WTC11 (cell line): ENCODE measurements around the gene OR10C1. TPM values are rescaled to one million over a fixed set of nuclear protein-coding genes. Genes with fewer than 3 reads are reported as not detected.

Source experiments
- ATAC-seq: fragments of 200-7000 bp; cut with Tn5 transposase; 2 replicates; pipeline ENCODE4 v1.10.0; 2021; ENCODE audit warnings: mild to moderate bottlenecking, moderate library complexity
- CTCF ChIA-PET: fragments of 300-600 bp; sonication (Branson Sonifier 250); formaldehyde crosslinking; loops from one replicate; lab custom pipeline; 2021; ENCODE audit warnings: antibody characterized with exemption; lab: Charles Lee
- POLR2A ChIA-PET: fragments of 350-600 bp; sonication (Branson Sonifier 250); formaldehyde crosslinking; loops from one replicate; lab custom pipeline; 2021; ENCODE audit warnings: antibody characterized with exemption; lab: Charles Lee
- DNase-seq: peaks from one replicate; pipeline ENCODE4 v3.0.0; 2021; ENCODE audit warnings: low spot score
- H3K27ac Mint-ChIP-seq: 2 replicates; pipeline ENCODE4 v1.8.0; 2021; ENCODE audit warnings: mixed read lengths
- H3K27me3 Mint-ChIP-seq: 2 replicates; pipeline ENCODE4 v1.8.0; 2021; ENCODE audit warnings: low read depth, mild to moderate bottlenecking, moderate library complexity, mixed read lengths
- H3K36me3 Mint-ChIP-seq: 2 replicates; pipeline ENCODE4 v1.8.0; 2021; ENCODE audit warnings: mixed read lengths
- H3K4me1 Mint-ChIP-seq: 2 replicates; pipeline ENCODE4 v1.8.0; 2022; ENCODE audit warnings: mixed read lengths
- H3K4me3 Mint-ChIP-seq: 2 replicates; pipeline ENCODE4 v1.8.0; 2021; ENCODE audit warnings: mild to moderate bottlenecking, moderate library complexity, mixed read lengths
- H3K9me3 Mint-ChIP-seq: 2 replicates; pipeline ENCODE4 v1.8.0; 2021; ENCODE audit warnings: mixed read lengths
- AFF4 ChIP-seq: sonication (generic); formaldehyde crosslinking; IDR thresholded peaks from 2 replicates; pipeline ENCODE4 v1.8.1; 2023; ENCODE audit warnings: mild to moderate bottlenecking, missing genetic modification reagents, borderline replicate concordance
- ATF2 ChIP-seq: sonication (generic); formaldehyde crosslinking; IDR thresholded peaks from 2 replicates; pipeline ENCODE4 v1.8.1; 2022; ENCODE audit warnings: low read depth, missing genetic modification reagents, borderline replicate concordance
- ETV6 ChIP-seq: sonication (generic); formaldehyde crosslinking; IDR thresholded peaks from 2 replicates; pipeline ENCODE4 v1.8.1; 2022; ENCODE audit warnings: mild to moderate bottlenecking, missing genetic modification reagents
- FOXK1 ChIP-seq: sonication (generic); formaldehyde crosslinking; IDR thresholded peaks from 2 replicates; pipeline ENCODE4 v1.8.0; 2022; ENCODE audit warnings: mild to moderate bottlenecking, moderate library complexity, missing genetic modification reagents
- IRF1 ChIP-seq: sonication (generic); formaldehyde crosslinking; IDR thresholded peaks from 2 replicates; pipeline ENCODE4 v1.8.0; 2023; ENCODE audit warnings: missing genetic modification reagents
- MAX ChIP-seq: sonication (generic); formaldehyde crosslinking; IDR thresholded peaks from 2 replicates; pipeline ENCODE4 v1.8.0; 2022; ENCODE audit warnings: mild to moderate bottlenecking, missing genetic modification reagents
- MYBL2 ChIP-seq: sonication (generic); formaldehyde crosslinking; IDR thresholded peaks from 2 replicates; pipeline ENCODE4 v1.8.1; 2023; ENCODE audit warnings: mild to moderate bottlenecking, moderate library complexity, missing genetic modification reagents
- NFYB ChIP-seq: sonication (generic); formaldehyde crosslinking; conservative IDR thresholded peaks from 2 replicates; pipeline ENCODE4 v1.8.0; 2022; ENCODE audit warnings: low read depth, missing genetic modification reagents
- NR3C1 ChIP-seq: sonication (generic); formaldehyde crosslinking; conservative IDR thresholded peaks from 2 replicates; pipeline ENCODE4 v1.8.1; 2023; ENCODE audit warnings: low read depth, mild to moderate bottlenecking, missing genetic modification reagents
- SMAD3 ChIP-seq: sonication (generic); formaldehyde crosslinking; IDR thresholded peaks from 2 replicates; pipeline ENCODE4 v1.8.0; 2022; ENCODE audit warnings: missing genetic modification reagents, mild to moderate bottlenecking, borderline replicate concordance
- SP1 ChIP-seq: sonication (generic); formaldehyde crosslinking; conservative IDR thresholded peaks from 2 replicates; pipeline ENCODE4 v1.8.1; 2022; ENCODE audit warnings: missing genetic modification reagents
- USF1 ChIP-seq: sonication (generic); formaldehyde crosslinking; IDR thresholded peaks from 2 replicates; pipeline ENCODE4 v1.8.0; 2022; ENCODE audit warnings: mild to moderate bottlenecking, missing genetic modification reagents
- ZBTB21 ChIP-seq: sonication (generic); formaldehyde crosslinking; IDR thresholded peaks from 2 replicates; pipeline ENCODE4 v1.8.1; 2023; ENCODE audit warnings: mild to moderate bottlenecking, missing genetic modification reagents, borderline replicate concordance
- ZNF232 ChIP-seq: sonication (generic); formaldehyde crosslinking; IDR thresholded peaks from 2 replicates; pipeline ENCODE4 v1.8.0; 2022; ENCODE audit warnings: mild to moderate bottlenecking, missing genetic modification reagents
- ZNF281 ChIP-seq: sonication (generic); formaldehyde crosslinking; IDR thresholded peaks from 2 replicates; pipeline ENCODE4 v1.8.0; 2023; ENCODE audit warnings: mild to moderate bottlenecking, missing genetic modification reagents
- ZNF317 ChIP-seq: sonication (generic); formaldehyde crosslinking; IDR thresholded peaks from 2 replicates; pipeline ENCODE4 v1.8.1; 2023; ENCODE audit warnings: low read depth, mild to moderate bottlenecking, moderate library complexity, missing genetic modification reagents, borderline replicate concordance
- total RNA-seq: library from RNA; stranded (reverse); gene quantifications from 3 replicates; pipeline ENCODE4 v1.2.3, GENCODE V29; 2021

Gene OR10C1
- total RNA-seq, 1 experiment from 2014 or later, result not detected

GRCh38 chr6:29451471-29452193 is 12.5 kb downstream of the OR10C1 start (continued):
- no peak for TF ChIP-seq ATF2 (CRISPR knock-in tag)

- POLR2A ChIA-PET, result no interaction called here
- Mint-ChIP-seq H3K36me3 (no peaks in the 10 kb centered on the region), H3K4me3 (no peak within 1 kb of the TSS), H3K9me3 (peaks cover under 1% of the 10 kb centered on the region; the same call in 1 of the 2 replicates), H3K27me3 (no peaks in the 10 kb centered on the region), H3K27ac (no peak within 1 kb of the TSS), H3K4me1 (no peaks in the 10 kb centered on the region)
- CTCF ChIA-PET, result no interaction called here
- ATAC-seq (no peak), DNase-seq (no peak)
- TF ChIP-seq NFYB, result no peak
- no peak for TF ChIP-seq AFF4 (CRISPR knock-in tag)
- no peak for TF ChIP-seq ATF2 (CRISPR knock-in tag)
- TF ChIP-seq FOXK1, result no peak
- TF ChIP-seq ZNF317 (CRISPR knock-in tag), result no peak
- no peak for TF ChIP-seq ETV6 (CRISPR knock-in tag)
- TF ChIP-seq MAX (CRISPR knock-in tag), result no peak
- TF ChIP-seq MYBL2 (CRISPR knock-in tag), result no peak
- no peak for TF ChIP-seq IRF1 (CRISPR knock-in tag)
- no peak for TF ChIP-seq USF1 (CRISPR knock-in tag)
- TF ChIP-seq ZNF281, result no peak
- no peak for TF ChIP-seq ZBTB21
- TF ChIP-seq SMAD3, result no peak
- no peak for TF ChIP-seq ZNF232 (CRISPR knock-in tag)
- TF ChIP-seq SP1, result no peak
- TF ChIP-seq NR3C1 (CRISPR knock-in tag), result no peak
These were observed 17.9 kb downstream of the OR10C1 start, which contains the start of the genes OR11A1 and OR2H1 for GRCh38 chr6:29456971-29457370. TSS of gene OR11A1 (minus strand) at chr6:29457071. CDS start at chr6:29427641, 29,430 bp downstream. TSS of gene OR2H1 (plus strand) at chr6:29457155. CDS start at chr6:29461770, 4,615 bp downstream.
